Measurements from ENCODE around the gene CRNN.

- TF ChIP-seq CTCF (conservative IDR thresholded peaks at IDR 0.05) = no peak; the same call in 1 of the 2 replicates
- no peak for TF ChIP-seq ZFX (IDR thresholded peaks at IDR 0.05)
Measured at GRCh38 chr1:152444045-152444444, 30.0 kb upstream of the CRNN start.

All from C4-2B (cell line).